ENCODE results near the gene SLC29A1.
A peak's percentile ranks its signal among the peaks of the same experiment; 100 is the strongest.

The SLC29A1 gene

GRCh38 chr6:44199883-44200282 is 23.5 kb upstream of the SLC29A1 start:
- no peak overlapping the region for H3K4me3 ChIP-seq (ENCODE audit: low read depth, low read length)
- TF ChIP-seq MAX (IDR thresholded peaks at IDR 0.05; ENCODE audit: low read depth, low read length) (no peak), POLR2A (IDR thresholded peaks at IDR 0.05; ENCODE audit: extremely low read depth, insufficient read length) (no peak), CTCF (IDR thresholded peaks at IDR 0.05; ENCODE audit: low read depth, low read length) (no peak), MYC (IDR thresholded peaks at IDR 0.05; ENCODE audit: low read depth, low read length) (no peak)
- no peak for DNase-seq (ENCODE audit: low read depth)

- TF ChIP-seq CTCF (IDR thresholded peaks at IDR 0.05; ENCODE audit: low read depth, low read length) (no peak), POLR2A (IDR thresholded peaks at IDR 0.05; ENCODE audit: extremely low read depth, insufficient read length) (no peak), MAX (IDR thresholded peaks at IDR 0.05; ENCODE audit: low read depth, low read length) (no peak)
- no peak for DNase-seq (ENCODE audit: low read depth)
- no peak overlapping the region for H3K4me3 ChIP-seq (ENCODE audit: low read depth, low read length)
Measured at GRCh38 chr6:44201200-44201599, 22.2 kb upstream of the SLC29A1 start.

GRCh38 chr6:44201638-44202303 is 21.6 kb upstream of the SLC29A1 start:
- no peak for DNase-seq (ENCODE audit: low read depth)
- H3K4me3 ChIP-seq (ENCODE audit: low read depth, low read length): no peak overlapping the region
- TF ChIP-seq MAX (IDR thresholded peaks at IDR 0.05; ENCODE audit: low read depth, low read length) (no peak), MYC (IDR thresholded peaks at IDR 0.05; ENCODE audit: low read depth, low read length) (no peak)

- DNase-seq (ENCODE audit: low read depth): no peak
- TF ChIP-seq POLR2A (IDR thresholded peaks at IDR 0.05; ENCODE audit: extremely low read depth, insufficient read length) (no peak), MAX (IDR thresholded peaks at IDR 0.05; ENCODE audit: low read depth, low read length) (no peak), MYC (IDR thresholded peaks at IDR 0.05; ENCODE audit: low read depth, low read length) (no peak), CTCF (IDR thresholded peaks at IDR 0.05; ENCODE audit: low read depth, low read length) (no peak)
- H3K4me3 ChIP-seq (ENCODE audit: low read depth, low read length): no peak overlapping the region
Measured at GRCh38 chr6:44202332-44202971, 20.9 kb upstream of the SLC29A1 start.

- DNase-seq (ENCODE audit: low read depth): no peak
- no peak for TF ChIP-seq MYC (IDR thresholded peaks at IDR 0.05; ENCODE audit: low read depth, low read length)
- TF ChIP-seq MAX (IDR thresholded peaks at IDR 0.05; ENCODE audit: low read depth, low read length): no peak
- no peak for TF ChIP-seq CTCF (IDR thresholded peaks at IDR 0.05; ENCODE audit: low read depth, low read length)
- no peak for TF ChIP-seq POLR2A (IDR thresholded peaks at IDR 0.05; ENCODE audit: extremely low read depth, insufficient read length)
- no peak overlapping the region for H3K4me3 ChIP-seq (ENCODE audit: low read depth, low read length)
Measured at GRCh38 chr6:44202972-44203750, 20.2 kb upstream of the SLC29A1 start.

GRCh38 chr6:44203955-44204354 is 19.4 kb upstream of the SLC29A1 start:
- TF ChIP-seq CTCF (IDR thresholded peaks at IDR 0.05; ENCODE audit: low read depth, low read length) (no peak), POLR2A (IDR thresholded peaks at IDR 0.05; ENCODE audit: extremely low read depth, insufficient read length) (no peak), MYC (IDR thresholded peaks at IDR 0.05; ENCODE audit: low read depth, low read length) (no peak), MAX (IDR thresholded peaks at IDR 0.05; ENCODE audit: low read depth, low read length) (no peak)
- DNase-seq (ENCODE audit: low read depth): peak; percentile 66
- no peak overlapping the region for H3K4me3 ChIP-seq (ENCODE audit: low read depth, low read length)
